Suprapubic skin (tissue), 4 donors: ENCODE measurements around the gene ROCK1. TPM values are rescaled to one million over a fixed set of nuclear protein-coding genes. Genes with fewer than 3 reads are reported as not detected.
"Not testable (repeated sequence)": the region's sequence is repeated elsewhere in the genome, so short reads cannot be mapped to it uniquely, and the experiment has no call there.

Experiments
- DNase-seq, 2 donors: peaks; one replicate each; pipeline ENCODE4 v3.0.0-alpha.2; 2019; ENCODE audit warnings: low spot score in 2 of 2
- H3K27ac ChIP-seq: fragments of 200-600 bp; sonication (generic); one replicate; pipeline ENCODE4 v1.5.1; 2019
- H3K27me3 ChIP-seq: fragments of 200-600 bp; sonication (generic); one replicate; pipeline ENCODE4 v1.5.1; 2019
- H3K36me3 ChIP-seq: fragments of 200-600 bp; sonication (generic); one replicate; pipeline ENCODE4 v1.5.1; 2019
- H3K4me1 ChIP-seq: fragments of 200-600 bp; sonication (generic); one replicate; pipeline ENCODE4 v1.5.1; 2019
- H3K4me3 ChIP-seq: fragments of 200-600 bp; sonication (generic); one replicate; pipeline ENCODE4 v1.5.1; 2019; ENCODE audit warnings: mild to moderate bottlenecking
- H3K9me3 ChIP-seq: fragments of 200-600 bp; sonication (generic); one replicate; pipeline ENCODE4 v1.5.1; 2019
- CTCF ChIP-seq, 2 donors: fragments of 200-600 bp in 1 of 2; fragments of 450-650 bp in 1 of 2; sonication (generic) in 1 of 2; IDR thresholded peaks; one replicate each; pipeline ENCODE4 v1.5.1; 2016 to 2019; ENCODE audit warnings: antibody characterized with exemption in 2 of 2, mild to moderate bottlenecking in 1 of 2, moderate library complexity in 1 of 2
- EP300 ChIP-seq: sonication (generic); formaldehyde crosslinking; IDR thresholded peaks from one replicate; pipeline ENCODE4 v1.6.1; 2017; ENCODE audit warnings: antibody characterized with exemption
- POLR2A ChIP-seq, 2 donors: fragments of 450-650 bp; IDR thresholded peaks; one replicate each; pipeline ENCODE4 v1.6.1; 2017; ENCODE audit warnings: antibody characterized with exemption in 2 of 2, mild to moderate bottlenecking in 2 of 2, moderate library complexity in 2 of 2
- POLR2AphosphoS5 ChIP-seq, 3 donors: sonication (generic); formaldehyde crosslinking; IDR thresholded peaks; one replicate each; pipeline ENCODE4 v1.6.1; 2017; ENCODE audit warnings: antibody characterized with exemption in 3 of 3
- WGBS: methylation state at CpG from one replicate; pipeline ENCODE4 v1.1.5; 2018; 5-methylcytosine and 5-hydroxymethylcytosine counted together
- total RNA-seq, 4 donors: library from RNA; depleted of rRNA; stranded (reverse); fragments of >200 nt; gene quantifications; one replicate each; pipeline ENCODE4 v1.1.0, GENCODE V29; 2016

ROCK1 gene
- 10 to 100 TPM; 11.6 to 51.9 (median 26.2) TPM for total RNA-seq

- Histone ChIP-seq H3K27ac (peak within 1 kb of the TSS; percentile 96), H3K27me3 (no peaks in the 10 kb centered on the region), H3K4me1 (peaks cover 40% of the 10 kb centered on the region), H3K4me3 (peak within 1 kb of the TSS; percentile 93), H3K36me3 (no peaks in the 10 kb centered on the region), H3K9me3 (no peaks in the 10 kb centered on the region)
- peak; percentile 98 to 99 for DNase-seq
- 0% methylated on average over 12 of the region's 80 CpGs for WGBS
- peak in 2 of 3 donors; percentile 26 to 28 for TF ChIP-seq POLR2AphosphoS5 (IDR thresholded peaks at IDR 0.05)
- TF ChIP-seq CTCF (IDR thresholded peaks at IDR 0.05): no peak
Observed at GRCh38 chr18:21111346-21112139, at the start of gene ROCK1. Gene ROCK1 (minus strand): TSS chr18:21111813. CDS start chr18:21110910, 903 bp downstream.

- Histone ChIP-seq H3K36me3 (no peaks in the 10 kb centered on the region), H3K4me1 (no peaks in the 10 kb centered on the region), H3K4me3 (no peak overlapping the region), H3K9me3 (peaks cover 4% of the 10 kb centered on the region), H3K27me3 (no peaks in the 10 kb centered on the region), H3K27ac (no peak overlapping the region)
- no peak for DNase-seq
- 92% methylated on average over 1 of the region's 1 CpG for WGBS
- no peak for TF ChIP-seq POLR2AphosphoS5 (IDR thresholded peaks at IDR 0.05)
- TF ChIP-seq POLR2A (IDR thresholded peaks at IDR 0.05): no peak
- no peak for TF ChIP-seq EP300
- TF ChIP-seq CTCF (IDR thresholded peaks at IDR 0.05): no peak
Observed at GRCh38 chr18:21155443-21155842, 43.8 kb upstream of the ROCK1 start.

GRCh38 chr18:21146016-21146415 is 34.4 kb upstream of the ROCK1 start:
- H3K27ac ChIP-seq: no peak overlapping the region
- H3K36me3 ChIP-seq: no peaks in the 10 kb centered on the region
- no peaks in the 10 kb centered on the region for H3K9me3 ChIP-seq
- H3K4me1 ChIP-seq: no peaks in the 10 kb centered on the region
- no peak overlapping the region for H3K4me3 ChIP-seq
- no peaks in the 10 kb centered on the region for H3K27me3 ChIP-seq
- TF ChIP-seq POLR2AphosphoS5 (IDR thresholded peaks at IDR 0.05) (no peak), CTCF (IDR thresholded peaks at IDR 0.05) (no peak), POLR2A (IDR thresholded peaks at IDR 0.05) (no peak), EP300 (no peak)
- no peak for DNase-seq

- H3K4me3 ChIP-seq: no peak overlapping the region
- DNase-seq: no peak
- H3K27me3 ChIP-seq: no peaks in the 10 kb centered on the region
- H3K27ac ChIP-seq: no peak overlapping the region
- no peaks in the 10 kb centered on the region for H3K9me3 ChIP-seq
- H3K4me1 ChIP-seq: no peaks in the 10 kb centered on the region
- no peak for TF ChIP-seq CTCF (IDR thresholded peaks at IDR 0.05)
- no peak for TF ChIP-seq EP300
- no peak for TF ChIP-seq POLR2AphosphoS5 (IDR thresholded peaks at IDR 0.05)
- no peak for TF ChIP-seq POLR2A (IDR thresholded peaks at IDR 0.05)
- H3K36me3 ChIP-seq: no peaks in the 10 kb centered on the region
- WGBS: 62% methylated on average over 1 of the region's 1 CpG
Observed at GRCh38 chr18:21145371-21145770, 33.8 kb upstream of the ROCK1 start.

GRCh38 chr18:21141668-21142422 is 30.2 kb upstream of the ROCK1 start:
- no peak for TF ChIP-seq EP300
- no peak for TF ChIP-seq POLR2A (IDR thresholded peaks at IDR 0.05)
- TF ChIP-seq POLR2AphosphoS5 (IDR thresholded peaks at IDR 0.05): no peak
- TF ChIP-seq CTCF (IDR thresholded peaks at IDR 0.05): no peak
- no peaks in the 10 kb centered on the region for H3K27me3 ChIP-seq
- no peaks in the 10 kb centered on the region for H3K36me3 ChIP-seq
- no peaks in the 10 kb centered on the region for H3K9me3 ChIP-seq
- H3K4me3 ChIP-seq: no peak overlapping the region
- no peaks in the 10 kb centered on the region for H3K4me1 ChIP-seq
- DNase-seq: no peak
- WGBS: 64% methylated on average over 5 of the region's 5 CpGs
- no peak overlapping the region for H3K27ac ChIP-seq

- not testable (repeated sequence) for H3K36me3 ChIP-seq, H3K4me1 ChIP-seq, H3K27ac ChIP-seq, DNase-seq, H3K4me3 ChIP-seq, H3K27me3 ChIP-seq, H3K9me3 ChIP-seq
- WGBS: 92% methylated on average over 10 of the region's 41 CpGs
Observed at GRCh38 chr18:21137719-21138488, 26.3 kb upstream of the ROCK1 start.
